Adrenal gland (tissue), 5 donors: Measurements from ENCODE around the gene MYH11.

Source experiments
- POLR2A ChIP-seq, 2 donors: fragments of 450-650 bp; IDR thresholded peaks; one replicate each; pipeline ENCODE4 v1.6.1; 2017; ENCODE audit warnings: antibody characterized with exemption in 2 of 2, mild to moderate bottlenecking in 2 of 2, moderate library complexity in 1 of 2
- TF ChIP-seq, protein P1 (sequence below), 6 experiments: fragments of 450-650 bp in 4 of 6; fragments of 200-600 bp in 2 of 6; sonication (generic) in 1 of 6; IDR thresholded peaks; 1 replicate in 5 of 6; 2 replicates in 1 of 6; pipeline versions ENCODE4 v1.5.1 to v1.8.0; 2016 to 2021; ENCODE audit warnings: antibody characterized with exemption in 6 of 6, mild to moderate bottlenecking in 2 of 6, moderate library complexity in 1 of 6
- donor health status: DM: no; HTN: no; CAD: no.

DNA sequence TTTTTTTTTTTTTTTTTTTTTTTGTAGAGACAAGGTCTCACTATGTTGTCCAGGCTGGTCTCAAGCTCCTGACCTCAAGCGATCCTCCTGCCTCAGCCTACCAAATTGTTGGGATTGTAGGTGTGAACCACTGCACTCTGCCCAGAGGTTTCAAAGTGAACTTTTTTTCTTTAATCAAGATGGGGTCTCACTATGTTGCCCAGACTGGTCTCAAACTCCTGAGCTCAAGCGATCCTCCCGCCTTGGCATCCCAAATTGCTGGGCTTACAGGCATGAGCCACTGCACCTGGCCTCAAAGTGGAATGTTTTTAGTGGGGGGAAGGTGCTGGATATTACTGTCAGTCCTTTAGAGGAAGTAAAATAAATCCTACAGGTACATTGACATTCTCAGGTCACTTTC, 43.5 kb upstream of the MYH11 start:
- TF ChIP-seq POLR2A (IDR thresholded peaks at IDR 0.05), result no peak
- TF ChIP-seq, protein P1, sequence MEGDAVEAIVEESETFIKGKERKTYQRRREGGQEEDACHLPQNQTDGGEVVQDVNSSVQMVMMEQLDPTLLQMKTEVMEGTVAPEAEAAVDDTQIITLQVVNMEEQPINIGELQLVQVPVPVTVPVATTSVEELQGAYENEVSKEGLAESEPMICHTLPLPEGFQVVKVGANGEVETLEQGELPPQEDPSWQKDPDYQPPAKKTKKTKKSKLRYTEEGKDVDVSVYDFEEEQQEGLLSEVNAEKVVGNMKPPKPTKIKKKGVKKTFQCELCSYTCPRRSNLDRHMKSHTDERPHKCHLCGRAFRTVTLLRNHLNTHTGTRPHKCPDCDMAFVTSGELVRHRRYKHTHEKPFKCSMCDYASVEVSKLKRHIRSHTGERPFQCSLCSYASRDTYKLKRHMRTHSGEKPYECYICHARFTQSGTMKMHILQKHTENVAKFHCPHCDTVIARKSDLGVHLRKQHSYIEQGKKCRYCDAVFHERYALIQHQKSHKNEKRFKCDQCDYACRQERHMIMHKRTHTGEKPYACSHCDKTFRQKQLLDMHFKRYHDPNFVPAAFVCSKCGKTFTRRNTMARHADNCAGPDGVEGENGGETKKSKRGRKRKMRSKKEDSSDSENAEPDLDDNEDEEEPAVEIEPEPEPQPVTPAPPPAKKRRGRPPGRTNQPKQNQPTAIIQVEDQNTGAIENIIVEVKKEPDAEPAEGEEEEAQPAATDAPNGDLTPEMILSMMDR (IDR thresholded peaks at IDR 0.05), result no peak
